K562 (cell line): ENCODE data around the gene MRPL27. TPM values are rescaled to one million over a fixed set of nuclear protein-coding genes. Genes with fewer than 3 reads are reported as not detected.

ENCODE experiments used
- FOXK1 ChIP-seq: sonication (generic); formaldehyde crosslinking; IDR thresholded peaks from 2 replicates; pipeline ENCODE4 v1.8.0; 2022; ENCODE audit warnings: missing genetic modification reagents, mild to moderate bottlenecking, borderline replicate concordance
- MAZ ChIP-seq, 2 experiments: fragments of 450-650 bp in 1 of 2; sonication (generic) in 1 of 2; formaldehyde crosslinking; IDR thresholded peaks in 1 of 2; conservative IDR thresholded peaks in 1 of 2; 2 replicates each; pipeline versions ENCODE4 v1.4.0 to v1.5.0; 2020; ENCODE audit warnings: mild to moderate bottlenecking in 1 of 2, missing genetic modification reagents in 1 of 2
- RB1 ChIP-seq: fragments of 450-650 bp; IDR thresholded peaks from 2 replicates; pipeline ENCODE4 v1.6.1; 2017; ENCODE audit warnings: low read depth, mild to moderate bottlenecking
- SMAD1 ChIP-seq: fragments of 150-350 bp; IDR thresholded peaks from 2 replicates; pipeline ENCODE4 v1.6.1; 2014; ENCODE audit warnings: low read length, low read depth; ENCODE audit not compliant: partially characterized antibody
- XRCC4 ChIP-seq: IDR thresholded peaks from one replicate; pipeline ENCODE4 v1.6.1; 2011; ENCODE audit not compliant: insufficient read depth, insufficient read length; ENCODE audit errors: extremely low read depth
- ZNF75A ChIP-seq: fragments of 450-650 bp; formaldehyde crosslinking; IDR thresholded peaks from 2 replicates; pipeline ENCODE4 v1.4.0; 2020; ENCODE audit warnings: mild to moderate bottlenecking
- ZNF778 ChIP-seq: fragments of 450-650 bp; formaldehyde crosslinking; IDR thresholded peaks from 2 replicates; pipeline ENCODE4 v1.4.0; 2020; ENCODE audit warnings: mild to moderate bottlenecking, moderate library complexity
- polyA plus RNA-seq, 8 experiments: library from polyadenylated mRNA; depleted of rRNA in 4 of 8; stranded (reverse) in 5 of 8; unstranded in 3 of 8; fragments of >200 nt; fragmentation: Nextera tagmentation in 2 of 8; fragmentation: Illumina TruSeq in 1 of 8; extraction: Ambion mirVana in 2 of 8; extraction: Trizol in 1 of 8; gene quantifications; 2 replicates each; pipeline versions ENCODE4 v1.2.1 to v1.2.3, GENCODE V29; 2011 to 2014; ENCODE audit warnings: inconsistent platforms in 1 of 8, missing spikeins in 1 of 8
- total RNA-seq, 7 experiments: library from RNA; depleted of rRNA in 6 of 7; stranded (reverse); fragments of >200 nt in 6 of 7; fragmentation: Illumina TruSeq in 2 of 7; extraction: Trizol in 2 of 7; gene quantifications; 2 replicates each; pipeline versions ENCODE4 v1.2.1 to v1.2.3, GENCODE V29; 2011 to 2021; ENCODE audit warnings: low replicate concordance in 1 of 7
- TF ChIP-seq, protein P1 (sequence below): IDR thresholded peaks from 2 replicates; pipeline ENCODE4 v1.6.1; 2014; ENCODE audit warnings: antibody characterized with exemption
- TF ChIP-seq, protein P2 (sequence below): fragments of 450-650 bp; formaldehyde crosslinking; IDR thresholded peaks from 2 replicates; pipeline ENCODE4 v1.4.0; 2022; ENCODE audit warnings: missing genetic modification characterization
- TF ChIP-seq, protein P3 (sequence below): fragments of 450-650 bp; IDR thresholded peaks from 2 replicates; pipeline ENCODE4 v1.6.1; 2017; ENCODE audit warnings: antibody characterized with exemption
- TF ChIP-seq, protein P4 (sequence below): fragments of 250-450 bp; sonication (Bioruptor Pico); IDR thresholded peaks from 2 replicates; pipeline ENCODE4 v1.5.0; 2021
- TF ChIP-seq, protein P5 (sequence below): fragments of 450-650 bp; IDR thresholded peaks from 2 replicates; pipeline ENCODE4 v1.6.1; 2016; ENCODE audit warnings: low read depth

Gene MRPL27
- total and polyA plus RNA-seq, 9 of the 15 experiments (the other 6 are each of a cell fraction or from before 2014, with no cell fraction given): 96.3 to 401 (median 142) TPM

DNA sequence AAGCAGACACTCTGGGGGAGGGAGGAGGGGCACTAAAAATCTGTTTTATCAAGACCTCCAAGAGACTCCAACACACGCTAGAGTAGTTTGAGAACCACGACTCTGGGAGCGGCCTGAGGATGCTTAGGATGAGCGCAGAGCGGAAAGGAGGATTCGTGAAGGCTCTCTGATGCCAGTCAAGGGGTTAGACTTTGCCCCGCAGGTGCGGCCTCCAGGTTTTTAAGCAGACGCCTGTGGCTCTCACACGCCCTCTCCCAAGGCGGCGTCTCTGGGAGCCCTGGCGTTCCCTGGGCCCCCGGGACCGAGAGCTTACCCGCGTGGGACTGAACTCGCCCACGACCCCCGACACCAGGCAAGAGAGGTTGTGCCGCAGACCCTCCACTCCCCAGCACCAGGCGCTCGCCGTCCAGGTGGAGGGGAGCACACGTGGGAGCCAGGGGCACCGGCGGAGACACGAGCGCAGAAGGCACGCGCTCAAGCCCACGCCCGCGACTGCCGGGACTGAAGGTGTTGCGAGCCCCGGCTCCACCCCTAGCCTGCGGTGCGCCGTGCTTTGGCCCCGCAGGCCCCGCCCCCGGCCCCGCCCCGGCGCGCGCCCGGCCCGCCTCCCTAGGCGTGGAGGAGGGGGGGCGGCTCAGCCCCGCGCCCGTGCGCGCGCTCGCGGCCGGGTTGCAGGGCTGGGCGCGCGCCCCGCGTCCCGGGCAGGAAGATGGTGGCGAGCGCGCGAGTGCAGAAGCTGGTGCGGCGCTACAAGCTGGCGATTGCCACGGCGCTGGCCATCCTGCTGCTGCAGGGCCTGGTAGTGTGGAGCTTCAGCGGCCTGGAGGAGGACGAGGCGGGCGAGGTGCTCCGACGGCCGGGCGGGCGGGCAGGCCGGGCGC lies 27.3 kb downstream of the MRPL27 start, which contains the start of gene XYLT2 (continued):
- TF ChIP-seq, protein P1, sequence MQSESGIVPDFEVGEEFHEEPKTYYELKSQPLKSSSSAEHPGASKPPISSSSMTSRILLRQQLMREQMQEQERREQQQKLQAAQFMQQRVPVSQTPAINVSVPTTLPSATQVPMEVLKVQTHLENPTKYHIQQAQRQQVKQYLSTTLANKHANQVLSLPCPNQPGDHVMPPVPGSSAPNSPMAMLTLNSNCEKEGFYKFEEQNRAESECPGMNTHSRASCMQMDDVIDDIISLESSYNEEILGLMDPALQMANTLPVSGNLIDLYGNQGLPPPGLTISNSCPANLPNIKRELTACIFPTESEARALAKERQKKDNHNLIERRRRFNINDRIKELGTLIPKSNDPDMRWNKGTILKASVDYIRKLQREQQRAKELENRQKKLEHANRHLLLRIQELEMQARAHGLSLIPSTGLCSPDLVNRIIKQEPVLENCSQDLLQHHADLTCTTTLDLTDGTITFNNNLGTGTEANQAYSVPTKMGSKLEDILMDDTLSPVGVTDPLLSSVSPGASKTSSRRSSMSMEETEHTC: no peak
- TF ChIP-seq, protein P2, sequence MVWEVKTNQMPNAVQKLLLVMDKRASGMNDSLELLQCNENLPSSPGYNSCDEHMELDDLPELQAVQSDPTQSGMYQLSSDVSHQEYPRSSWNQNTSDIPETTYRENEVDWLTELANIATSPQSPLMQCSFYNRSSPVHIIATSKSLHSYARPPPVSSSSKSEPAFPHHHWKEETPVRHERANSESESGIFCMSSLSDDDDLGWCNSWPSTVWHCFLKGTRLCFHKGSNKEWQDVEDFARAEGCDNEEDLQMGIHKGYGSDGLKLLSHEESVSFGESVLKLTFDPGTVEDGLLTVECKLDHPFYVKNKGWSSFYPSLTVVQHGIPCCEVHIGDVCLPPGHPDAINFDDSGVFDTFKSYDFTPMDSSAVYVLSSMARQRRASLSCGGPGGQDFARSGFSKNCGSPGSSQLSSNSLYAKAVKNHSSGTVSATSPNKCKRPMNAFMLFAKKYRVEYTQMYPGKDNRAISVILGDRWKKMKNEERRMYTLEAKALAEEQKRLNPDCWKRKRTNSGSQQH (CRISPR knock-in tag): no peak
- TF ChIP-seq FOXK1 (CRISPR knock-in tag): no peak
- TF ChIP-seq SMAD1: no peak
- TF ChIP-seq, protein P3, sequence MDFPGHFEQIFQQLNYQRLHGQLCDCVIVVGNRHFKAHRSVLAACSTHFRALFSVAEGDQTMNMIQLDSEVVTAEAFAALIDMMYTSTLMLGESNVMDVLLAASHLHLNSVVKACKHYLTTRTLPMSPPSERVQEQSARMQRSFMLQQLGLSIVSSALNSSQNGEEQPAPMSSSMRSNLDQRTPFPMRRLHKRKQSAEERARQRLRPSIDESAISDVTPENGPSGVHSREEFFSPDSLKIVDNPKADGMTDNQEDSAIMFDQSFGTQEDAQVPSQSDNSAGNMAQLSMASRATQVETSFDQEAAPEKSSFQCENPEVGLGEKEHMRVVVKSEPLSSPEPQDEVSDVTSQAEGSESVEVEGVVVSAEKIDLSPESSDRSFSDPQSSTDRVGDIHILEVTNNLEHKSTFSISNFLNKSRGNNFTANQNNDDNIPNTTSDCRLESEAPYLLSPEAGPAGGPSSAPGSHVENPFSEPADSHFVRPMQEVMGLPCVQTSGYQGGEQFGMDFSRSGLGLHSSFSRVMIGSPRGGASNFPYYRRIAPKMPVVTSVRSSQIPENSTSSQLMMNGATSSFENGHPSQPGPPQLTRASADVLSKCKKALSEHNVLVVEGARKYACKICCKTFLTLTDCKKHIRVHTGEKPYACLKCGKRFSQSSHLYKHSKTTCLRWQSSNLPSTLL: no peak
- TF ChIP-seq, protein P4, sequence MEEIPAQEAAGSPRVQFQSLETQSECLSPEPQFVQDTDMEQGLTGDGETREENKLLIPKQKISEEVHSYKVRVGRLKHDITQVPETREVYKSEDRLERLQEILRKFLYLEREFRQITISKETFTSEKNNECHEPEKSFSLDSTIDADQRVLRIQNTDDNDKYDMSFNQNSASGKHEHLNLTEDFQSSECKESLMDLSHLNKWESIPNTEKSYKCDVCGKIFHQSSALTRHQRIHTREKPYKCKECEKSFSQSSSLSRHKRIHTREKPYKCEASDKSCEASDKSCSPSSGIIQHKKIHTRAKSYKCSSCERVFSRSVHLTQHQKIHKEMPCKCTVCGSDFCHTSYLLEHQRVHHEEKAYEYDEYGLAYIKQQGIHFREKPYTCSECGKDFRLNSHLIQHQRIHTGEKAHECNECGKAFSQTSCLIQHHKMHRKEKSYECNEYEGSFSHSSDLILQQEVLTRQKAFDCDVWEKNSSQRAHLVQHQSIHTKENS (CRISPR knock-in tag): no peak
- TF ChIP-seq ZNF75A (CRISPR knock-in tag): no peak
- TF ChIP-seq MAZ (CRISPR knock-in tag; conservative IDR thresholded peaks at IDR 0.05 in 1 of 2, IDR thresholded peaks at IDR 0.05 in 1 of 2): no peak; a peak in 4 of 4 replicates
- no peak for TF ChIP-seq ZNF778 (CRISPR knock-in tag)
- TF ChIP-seq XRCC4: no peak
- peak; percentile 75 for TF ChIP-seq RB1
- TF ChIP-seq, protein P5, sequence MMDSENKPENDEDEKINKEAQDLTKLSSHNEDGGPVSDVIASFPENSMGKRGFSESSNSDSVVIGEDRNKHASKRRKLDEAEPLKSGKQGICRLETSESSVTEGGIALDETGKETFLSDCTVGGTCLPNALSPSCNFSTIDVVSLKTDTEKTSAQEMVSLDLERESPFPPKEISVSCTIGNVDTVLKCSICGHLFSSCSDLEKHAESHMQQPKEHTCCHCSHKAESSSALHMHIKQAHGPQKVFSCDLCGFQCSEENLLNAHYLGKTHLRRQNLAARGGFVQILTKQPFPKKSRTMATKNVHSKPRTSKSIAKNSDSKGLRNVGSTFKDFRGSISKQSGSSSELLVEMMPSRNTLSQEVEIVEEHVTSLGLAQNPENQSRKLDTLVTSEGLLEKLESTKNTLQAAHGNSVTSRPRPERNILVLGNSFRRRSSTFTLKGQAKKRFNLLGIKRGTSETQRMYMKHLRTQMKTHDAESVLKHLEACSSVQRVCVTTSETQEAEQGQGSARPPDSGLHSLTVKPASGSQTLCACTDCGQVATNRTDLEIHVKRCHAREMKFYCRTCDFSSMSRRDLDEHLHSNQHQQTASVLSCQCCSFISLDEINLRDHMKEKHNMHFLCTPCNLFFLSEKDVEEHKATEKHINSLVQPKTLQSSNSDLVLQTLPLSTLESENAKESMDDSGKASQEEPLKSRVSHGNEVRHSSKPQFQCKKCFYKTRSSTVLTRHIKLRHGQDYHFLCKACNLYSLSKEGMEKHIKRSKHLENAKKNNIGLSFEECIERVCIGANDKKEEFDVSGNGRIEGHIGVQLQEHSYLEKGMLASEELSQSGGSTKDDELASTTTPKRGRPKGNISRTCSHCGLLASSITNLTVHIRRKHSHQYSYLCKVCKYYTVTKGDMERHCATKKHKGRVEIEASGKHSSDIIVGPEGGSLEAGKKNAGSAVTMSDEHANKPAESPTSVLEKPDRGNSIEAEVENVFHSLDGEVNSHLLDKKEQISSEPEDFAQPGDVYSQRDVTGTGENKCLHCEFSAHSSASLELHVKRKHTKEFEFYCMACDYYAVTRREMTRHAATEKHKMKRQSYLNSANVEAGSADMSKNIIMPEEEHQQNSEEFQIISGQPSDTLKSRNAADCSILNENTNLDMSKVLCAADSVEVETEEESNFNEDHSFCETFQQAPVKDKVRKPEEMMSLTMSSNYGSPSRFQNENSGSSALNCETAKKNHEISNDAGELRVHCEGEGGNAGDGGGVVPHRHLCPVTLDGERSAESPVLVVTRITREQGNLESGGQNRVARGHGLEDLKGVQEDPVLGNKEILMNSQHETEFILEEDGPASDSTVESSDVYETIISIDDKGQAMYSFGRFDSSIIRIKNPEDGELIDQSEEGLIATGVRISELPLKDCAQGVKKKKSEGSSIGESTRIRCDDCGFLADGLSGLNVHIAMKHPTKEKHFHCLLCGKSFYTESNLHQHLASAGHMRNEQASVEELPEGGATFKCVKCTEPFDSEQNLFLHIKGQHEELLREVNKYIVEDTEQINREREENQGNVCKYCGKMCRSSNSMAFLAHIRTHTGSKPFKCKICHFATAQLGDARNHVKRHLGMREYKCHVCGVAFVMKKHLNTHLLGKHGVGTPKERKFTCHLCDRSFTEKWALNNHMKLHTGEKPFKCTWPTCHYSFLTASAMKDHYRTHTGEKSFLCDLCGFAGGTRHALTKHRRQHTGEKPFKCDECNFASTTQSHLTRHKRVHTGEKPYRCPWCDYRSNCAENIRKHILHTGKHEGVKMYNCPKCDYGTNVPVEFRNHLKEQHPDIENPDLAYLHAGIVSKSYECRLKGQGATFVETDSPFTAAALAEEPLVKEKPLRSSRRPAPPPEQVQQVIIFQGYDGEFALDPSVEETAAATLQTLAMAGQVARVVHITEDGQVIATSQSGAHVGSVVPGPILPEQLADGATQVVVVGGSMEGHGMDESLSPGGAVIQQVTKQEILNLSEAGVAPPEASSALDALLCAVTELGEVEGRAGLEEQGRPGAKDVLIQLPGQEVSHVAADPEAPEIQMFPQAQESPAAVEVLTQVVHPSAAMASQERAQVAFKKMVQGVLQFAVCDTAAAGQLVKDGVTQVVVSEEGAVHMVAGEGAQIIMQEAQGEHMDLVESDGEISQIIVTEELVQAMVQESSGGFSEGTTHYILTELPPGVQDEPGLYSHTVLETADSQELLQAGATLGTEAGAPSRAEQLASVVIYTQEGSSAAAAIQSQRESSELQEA: no peak
